Trophoblast cell (in vitro differentiated cells and primary cell): ENCODE measurements around the gene FHIT.

ENCODE experiments used
- DNase-seq, 2 donors: peaks; one replicate each; pipeline ENCODE4 v3.0.0-alpha.2; 2016
- H2AFZ ChIP-seq: 2 replicates; pipeline ENCODE4 v1.6.1; 2013; ENCODE audit warnings: low read length, moderate library complexity, mild to moderate bottlenecking; ENCODE audit not compliant: insufficient read depth, poor library complexity
- H2AK5ac ChIP-seq: 2 replicates; pipeline ENCODE4 v1.6.1; 2013; ENCODE audit warnings: mild to moderate bottlenecking, low read length
- H2BK120ac ChIP-seq: 2 replicates; pipeline ENCODE4 v1.6.1; 2013; ENCODE audit warnings: low read length, mild to moderate bottlenecking, moderate library complexity; ENCODE audit not compliant: insufficient read depth, poor library complexity
- H2BK12ac ChIP-seq: 2 replicates; pipeline ENCODE4 v1.6.1; 2013; ENCODE audit warnings: mild to moderate bottlenecking, low read length, moderate library complexity
- H2BK5ac ChIP-seq: 2 replicates; pipeline ENCODE4 v1.6.1; 2013; ENCODE audit warnings: low read length, low read depth, moderate library complexity, mild to moderate bottlenecking; ENCODE audit not compliant: poor library complexity
- H3K14ac ChIP-seq: 2 replicates; pipeline ENCODE4 v1.6.1; 2013; ENCODE audit warnings: mild to moderate bottlenecking, low read length
- H3K18ac ChIP-seq: 2 replicates; pipeline ENCODE4 v1.6.1; 2013; ENCODE audit warnings: mild to moderate bottlenecking, low read length
- H3K23ac ChIP-seq: 2 replicates; pipeline ENCODE4 v1.6.1; 2013; ENCODE audit warnings: low read length
- H3K27ac ChIP-seq: 2 replicates; pipeline ENCODE4 v1.5.1; 2013; ENCODE audit warnings: low read depth, mild to moderate bottlenecking, inconsistent platforms, low read length, moderate library complexity
- H3K27me3 ChIP-seq: 2 replicates; pipeline ENCODE4 v1.6.1; 2013; ENCODE audit warnings: inconsistent platforms, mild to moderate bottlenecking, low read length, moderate library complexity; ENCODE audit not compliant: insufficient read depth
- H3K36me3 ChIP-seq, 2 experiments: 1 replicate in 1 of 2; 2 replicates in 1 of 2; pipeline ENCODE4 v1.6.1; 2013; ENCODE audit warnings: low read length in 2 of 2, mild to moderate bottlenecking in 2 of 2, moderate library complexity in 1 of 2; ENCODE audit not compliant: insufficient read depth in 2 of 2, control insufficient read depth in 1 of 2
- H3K4ac ChIP-seq: 2 replicates; pipeline ENCODE4 v1.6.1; 2013; ENCODE audit warnings: low read depth, mild to moderate bottlenecking, low read length, moderate library complexity
- H3K4me1 ChIP-seq, 2 experiments: 1 replicate in 1 of 2; 2 replicates in 1 of 2; pipeline ENCODE4 v1.6.1; 2013; ENCODE audit warnings: low read length in 2 of 2, mild to moderate bottlenecking in 2 of 2, moderate library complexity in 1 of 2; ENCODE audit not compliant: insufficient read depth in 2 of 2, control insufficient read depth in 1 of 2
- H3K4me2 ChIP-seq: 2 replicates; pipeline ENCODE4 v1.6.1; 2013; ENCODE audit warnings: inconsistent platforms, mild to moderate bottlenecking, low read length, moderate library complexity
- H3K4me3 ChIP-seq: 2 replicates; pipeline ENCODE4 v1.5.1; 2013; ENCODE audit warnings: mild to moderate bottlenecking, low read depth, low read length, inconsistent platforms
- H3K79me1 ChIP-seq: one replicate; pipeline ENCODE4 v1.6.1; 2013; ENCODE audit warnings: low read length
- H3K79me2 ChIP-seq: 2 replicates; pipeline ENCODE4 v1.6.1; 2013; ENCODE audit warnings: low read length, mild to moderate bottlenecking; ENCODE audit not compliant: control insufficient read depth, insufficient read depth, poor library complexity
- H3K9ac ChIP-seq: 2 replicates; pipeline ENCODE4 v1.6.1; 2013; ENCODE audit warnings: mild to moderate bottlenecking, low read length
- H3K9me3 ChIP-seq: 2 replicates; pipeline ENCODE4 v1.6.1; 2013; ENCODE audit warnings: low read depth, mild to moderate bottlenecking, control low read depth, inconsistent platforms, low read length; ENCODE audit not compliant: insufficient read depth
- H4K12ac ChIP-seq: 2 replicates; pipeline ENCODE4 v1.6.1; 2013; ENCODE audit warnings: low read depth, mild to moderate bottlenecking, low read length, moderate library complexity
- H4K8ac ChIP-seq: 2 replicates; pipeline ENCODE4 v1.6.1; 2013; ENCODE audit warnings: low read depth, mild to moderate bottlenecking, low read length, moderate library complexity
- H4K91ac ChIP-seq: one replicate; pipeline ENCODE4 v1.6.1; 2013; ENCODE audit warnings: low read depth, mild to moderate bottlenecking, low read length, moderate library complexity
- WGBS: extraction: QIAGEN DNeasy Blood & Tissue Kit; methylation state at CpG from one replicate; pipeline ENCODE4 v1.1.7; 2013; ENCODE audit warnings: missing lambda C conversion rate; ENCODE audit not compliant: insufficient read length, insufficient coverage; ENCODE audit errors: extremely low coverage; 5-methylcytosine and 5-hydroxymethylcytosine counted together

Gene FHIT

DNA sequence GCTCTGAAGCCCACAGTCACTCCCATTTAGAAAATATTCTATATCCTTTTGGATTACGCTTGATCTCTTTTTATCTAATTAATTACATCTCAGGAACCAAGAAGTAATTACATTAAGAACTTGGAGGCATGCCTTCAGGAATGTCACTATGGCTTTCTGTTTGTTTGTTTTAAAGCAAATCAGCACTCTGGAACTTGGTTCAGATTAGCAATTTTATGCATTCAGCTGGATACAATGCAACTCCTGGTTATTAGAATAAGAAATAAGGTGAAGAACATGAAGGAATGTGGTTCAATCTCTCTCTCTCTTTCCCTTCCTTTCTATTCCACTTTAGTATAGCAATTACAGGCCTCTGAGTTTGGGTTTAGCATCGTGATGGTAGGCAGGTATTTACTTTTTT, 235.8 kb downstream of the FHIT start:
- Histone ChIP-seq H2BK120ac (no peak overlapping the region), H3K23ac (no peak overlapping the region), H3K9ac (no peak overlapping the region), H2AK5ac (no peak overlapping the region), H3K9me3 (no peaks in the 10 kb centered on the region), H3K14ac (no peak overlapping the region), H3K4ac (no peak overlapping the region), H4K8ac (no peak overlapping the region), H3K4me3 (no peak overlapping the region), H3K79me1 (no peaks in the 10 kb centered on the region), H3K79me2 (no peaks in the 10 kb centered on the region), H3K27ac (no peak overlapping the region), H3K4me2 (no peak overlapping the region), H2BK5ac (no peak overlapping the region), H3K18ac (no peak overlapping the region), H3K4me1 (no peaks in the 10 kb centered on the region), H2AFZ (no peak overlapping the region), H3K36me3 (no peaks in the 10 kb centered on the region), H4K91ac (no peak overlapping the region), H2BK12ac (no peak overlapping the region), H4K12ac (no peak overlapping the region), H3K27me3 (no peaks in the 10 kb centered on the region)
- no peak for DNase-seq
- no CpG with 5 or more reads among the region's 2 CpGs for WGBS

DNA sequence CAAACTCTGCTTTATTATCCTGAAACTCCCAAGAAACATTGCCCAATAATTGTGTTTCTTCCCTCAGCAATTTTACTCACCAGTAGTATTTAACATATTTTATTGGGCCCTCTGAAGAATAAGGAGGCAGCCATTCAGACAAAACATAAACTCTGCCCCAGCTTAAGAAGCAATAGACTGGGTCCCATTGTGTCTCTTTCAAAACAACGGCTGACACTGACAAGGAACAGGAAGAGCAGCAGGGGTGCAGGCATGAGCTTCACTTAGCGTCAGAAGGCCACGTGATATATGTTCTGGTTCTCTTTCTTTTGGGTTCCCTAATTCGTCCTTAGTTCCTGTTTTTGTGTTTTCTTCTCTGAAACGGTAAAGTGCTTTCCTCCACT, 242.3 kb downstream of the FHIT start:
- H3K4me1 ChIP-seq = peaks cover 2% of the 10 kb centered on the region in 2 experiments
- WGBS = no CpG with 5 or more reads among the region's 5 CpGs
- no peak overlapping the region for H2BK120ac ChIP-seq
- no peak overlapping the region for H3K23ac ChIP-seq
- H3K14ac ChIP-seq = no peak overlapping the region
- no peaks in the 10 kb centered on the region for H3K79me2 ChIP-seq
- H3K27me3 ChIP-seq = no peaks in the 10 kb centered on the region
- no peak overlapping the region for H3K9ac ChIP-seq
- no peak overlapping the region for H4K8ac ChIP-seq
- no peak overlapping the region for H2BK12ac ChIP-seq
- no peak overlapping the region for H3K4ac ChIP-seq
- H2AFZ ChIP-seq = no peak overlapping the region
- H2BK5ac ChIP-seq = no peak overlapping the region
- H3K27ac ChIP-seq = no peak overlapping the region
- no peak overlapping the region for H3K4me2 ChIP-seq
- H3K18ac ChIP-seq = no peak overlapping the region
- H3K36me3 ChIP-seq = no peaks in the 10 kb centered on the region
- no peak overlapping the region for H3K4me3 ChIP-seq
- no peak overlapping the region for H4K12ac ChIP-seq
- no peaks in the 10 kb centered on the region for H3K79me1 ChIP-seq
- no peaks in the 10 kb centered on the region for H3K9me3 ChIP-seq
- no peak overlapping the region for H4K91ac ChIP-seq
- no peak for DNase-seq
- no peak overlapping the region for H2AK5ac ChIP-seq

DNA sequence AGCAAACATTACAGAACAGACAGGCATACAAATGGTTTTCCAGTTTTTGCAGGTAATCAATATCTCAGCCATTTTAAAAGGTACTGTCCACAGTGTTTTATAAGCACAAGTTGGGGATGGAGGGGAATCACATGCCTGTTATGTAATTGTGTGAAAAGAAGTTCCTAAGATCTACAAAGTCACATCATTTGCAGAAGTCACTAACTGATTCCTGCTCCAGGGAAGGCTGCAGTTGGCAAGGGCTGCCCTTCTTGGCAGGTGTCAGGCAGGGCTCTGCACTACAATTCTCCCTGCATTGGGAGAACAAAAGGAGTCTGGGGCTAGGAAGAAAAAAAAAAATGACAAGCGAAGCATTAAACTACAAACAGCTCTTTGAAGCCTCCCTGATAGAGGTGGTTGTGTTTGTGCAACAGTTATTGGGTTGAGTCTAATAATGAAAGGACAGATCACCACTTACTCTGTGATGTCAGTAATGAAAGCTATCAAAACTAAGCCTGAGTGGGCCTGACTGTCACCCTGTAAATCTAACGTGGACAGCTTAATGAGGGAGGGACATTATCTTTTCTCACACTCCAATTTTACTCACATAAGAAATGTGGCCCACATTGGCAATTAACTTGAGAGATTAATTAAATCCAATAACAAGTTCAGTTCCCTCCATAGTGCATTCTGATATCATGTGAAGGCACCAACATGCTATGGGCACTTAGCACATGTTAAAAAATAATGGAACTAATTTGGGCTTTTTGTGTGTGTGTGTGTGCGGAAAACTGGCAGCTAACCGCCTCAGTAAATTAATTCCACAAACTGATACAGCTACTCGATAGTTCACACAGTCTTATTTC, 242.9 kb downstream of the FHIT start:
- no peaks in the 10 kb centered on the region for H3K27me3 ChIP-seq
- peaks cover 2% of the 10 kb centered on the region in 2 experiments for H3K4me1 ChIP-seq
- no peak overlapping the region for H2BK12ac ChIP-seq
- no peak overlapping the region for H2AFZ ChIP-seq
- H3K27ac ChIP-seq = no peak overlapping the region
- no peak overlapping the region for H3K4ac ChIP-seq
- no peaks in the 10 kb centered on the region for H3K36me3 ChIP-seq
- no peaks in the 10 kb centered on the region for H3K9me3 ChIP-seq
- WGBS = no CpG with 5 or more reads among the region's 5 CpGs
- no peak overlapping the region for H3K9ac ChIP-seq
- no peak overlapping the region for H4K91ac ChIP-seq
- no peak overlapping the region for H4K8ac ChIP-seq
- no peak overlapping the region for H2AK5ac ChIP-seq
- H3K4me2 ChIP-seq = no peak overlapping the region
- no peak overlapping the region for H4K12ac ChIP-seq
- no peak overlapping the region for H3K4me3 ChIP-seq
- H3K14ac ChIP-seq = no peak overlapping the region
- H3K23ac ChIP-seq = no peak overlapping the region
- H3K18ac ChIP-seq = no peak overlapping the region
- no peak overlapping the region for H2BK5ac ChIP-seq
- H3K79me1 ChIP-seq = no peaks in the 10 kb centered on the region
- DNase-seq = no peak
- H3K79me2 ChIP-seq = no peaks in the 10 kb centered on the region
- no peak overlapping the region for H2BK120ac ChIP-seq

DNA sequence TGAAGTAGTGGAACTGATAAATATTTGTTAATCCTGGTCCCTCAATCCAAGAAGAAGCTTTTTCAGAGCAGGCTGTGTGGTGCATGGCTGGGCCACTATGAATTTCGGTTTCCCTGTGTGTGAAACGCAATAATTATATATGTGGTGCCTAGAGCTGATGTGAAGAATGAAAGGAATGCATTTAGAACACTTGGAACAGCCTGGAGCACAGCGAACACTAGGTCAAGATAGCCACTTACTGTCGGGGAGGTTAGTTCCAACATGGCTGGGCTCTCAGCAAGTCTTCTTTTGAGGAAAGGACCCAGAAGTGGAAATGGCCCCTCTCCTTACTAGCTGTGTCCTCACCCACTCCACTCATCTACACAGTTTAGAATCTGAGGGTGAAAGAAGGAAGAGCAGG, 245.7 kb downstream of the FHIT start:
- Histone ChIP-seq H3K4me3 (no peak overlapping the region), H3K9ac (no peak overlapping the region), H3K27me3 (no peaks in the 10 kb centered on the region), H3K18ac (no peak overlapping the region), H3K79me2 (no peaks in the 10 kb centered on the region), H3K9me3 (no peaks in the 10 kb centered on the region), H2BK5ac (no peak overlapping the region), H3K27ac (no peak overlapping the region), H3K4me2 (no peak overlapping the region), H3K4ac (no peak overlapping the region), H3K23ac (no peak overlapping the region), H3K79me1 (no peaks in the 10 kb centered on the region), H2BK12ac (no peak overlapping the region), H4K91ac (no peak overlapping the region), H2AFZ (no peak overlapping the region), H4K8ac (no peak overlapping the region), H2BK120ac (no peak overlapping the region), H3K4me1 (peaks cover 2% of the 10 kb centered on the region in 2 experiments), H4K12ac (no peak overlapping the region), H2AK5ac (no peak overlapping the region), H3K14ac (no peak overlapping the region), H3K36me3 (no peaks in the 10 kb centered on the region)
- DNase-seq = peak; percentile 10 to 26
- no CpG with 5 or more reads among the region's 4 CpGs for WGBS
